NT2/D1 (cell line): ENCODE measurements around the gene TMEM38A.

Experiments
- SUZ12 ChIP-seq: IDR thresholded peaks from 2 replicates; pipeline ENCODE4 v1.6.1; 2011; ENCODE audit not compliant: insufficient read length, insufficient read depth; ENCODE audit errors: extremely low read depth
- YY1 ChIP-seq: IDR thresholded peaks from 2 replicates; pipeline ENCODE4 v1.6.1; 2011; ENCODE audit not compliant: insufficient read length, insufficient read depth

DNA sequence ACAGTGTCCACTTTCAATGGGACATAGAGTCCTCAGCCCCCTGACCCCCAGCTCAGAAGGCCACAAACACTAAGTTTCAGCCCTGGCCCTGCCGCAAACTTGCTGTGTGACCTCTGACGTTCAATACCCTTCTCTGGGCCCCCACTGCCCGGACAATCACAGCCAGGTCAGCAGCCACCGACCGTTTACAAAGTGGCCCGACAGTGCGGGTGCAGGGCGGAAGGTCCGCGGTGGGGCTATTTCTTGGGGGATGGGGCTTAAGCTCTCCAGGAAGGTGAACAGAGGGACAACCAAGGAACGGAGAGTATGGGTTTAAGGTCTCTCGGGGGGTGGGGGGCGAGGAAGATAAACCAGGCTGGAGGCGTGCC lies 1.5 kb upstream of the TMEM38A start:
- TF ChIP-seq YY1 (no peak), SUZ12 (no peak)
